HG03108 (cell line): ENCODE measurements around the gene CTSS.
"Not testable (repeated sequence)": the region's sequence is repeated elsewhere in the genome, so short reads cannot be mapped to it uniquely, and the experiment has no call there.

Experiments used
- ATAC-seq: cut with Tn5 transposase; IDR thresholded peaks from one replicate; pipeline ENCODE4 v1.9.1; 2021; ENCODE audit warnings: moderate library complexity; ENCODE audit not compliant: unreplicated experiment

CTSS gene

GRCh38 chr1:150775931-150776505 is 10.4 kb upstream of the CTSS start:
- ATAC-seq = not testable (repeated sequence)

GRCh38 chr1:150775276-150775675 is 9.7 kb upstream of the CTSS start:
- no peak for ATAC-seq

GRCh38 chr1:150772326-150772725 is 6.7 kb upstream of the CTSS start:
- no peak for ATAC-seq

GRCh38 chr1:150767704-150768103 is 2.1 kb upstream of the CTSS start:
- not testable (repeated sequence) for ATAC-seq

GRCh38 chr1:150765977-150766301 is 361 bp upstream of the CTSS start:
- peak; percentile 8 for ATAC-seq

- ATAC-seq = no peak
These were observed 919 bp downstream of the CTSS start for GRCh38 chr1:150764617-150765101.

- ATAC-seq = no peak
These were observed 2.6 kb downstream of the CTSS start for GRCh38 chr1:150763018-150763417.

GRCh38 chr1:150762552-150762951 is 3.0 kb downstream of the CTSS start:
- no peak for ATAC-seq

GRCh38 chr1:150761801-150762200 is 3.8 kb downstream of the CTSS start:
- ATAC-seq = no peak

GRCh38 chr1:150760013-150760412 is 5.6 kb downstream of the CTSS start:
- ATAC-seq = no peak

- no peak for ATAC-seq
These were observed 12.2 kb downstream of the CTSS start for GRCh38 chr1:150753416-150753815.

- ATAC-seq = no peak
These were observed 14.1 kb downstream of the CTSS start for GRCh38 chr1:150751443-150751842.

- ATAC-seq = no peak
These were observed 15.8 kb downstream of the CTSS start for GRCh38 chr1:150749720-150750311.

- no peak for ATAC-seq
These were observed 16.5 kb downstream of the CTSS start for GRCh38 chr1:150748878-150749719.

GRCh38 chr1:150730130-150730721 is 35.4 kb downstream of the CTSS start:
- no peak for ATAC-seq

- no peak for ATAC-seq
These were observed 41.2 kb downstream of the CTSS start for GRCh38 chr1:150724336-150724735.

GRCh38 chr1:150720703-150721102 is 44.9 kb downstream of the CTSS start, which contains the start of gene HORMAD1:
TSS of gene HORMAD1 (minus strand) at chr1:150720895. CDS start at chr1:150719505, 1,390 bp downstream.
- no peak for ATAC-seq

GRCh38 chr1:150720098-150720497 is 45.5 kb downstream of the CTSS start:
- ATAC-seq = no peak

GRCh38 chr1:150718225-150718891 is 47.2 kb downstream of the CTSS start:
- no peak for ATAC-seq

GRCh38 chr1:150709031-150709430 is 56.5 kb downstream of the CTSS start:
- not testable (repeated sequence) for ATAC-seq

- ATAC-seq = peak; percentile 73
These were observed 57.0 kb downstream of the CTSS start for GRCh38 chr1:150708595-150708994.
